ENCODE results near the gene CRELD1.

CRELD1 gene

GRCh38 chr3:9903904-9904303 is 29.7 kb upstream of the CRELD1 start:
- DNase-seq = peak; percentile 7

GRCh38 chr3:9906480-9906879 is 27.2 kb upstream of the CRELD1 start:
- no peak for DNase-seq

GRCh38 chr3:9908286-9908685 is 25.3 kb upstream of the CRELD1 start:
- DNase-seq = no peak

- no peak for DNase-seq
Measured at GRCh38 chr3:9909221-9910013, 24.2 kb upstream of the CRELD1 start.

- no peak for DNase-seq
Measured at GRCh38 chr3:9911863-9912262, 21.8 kb upstream of the CRELD1 start.

GRCh38 chr3:9912294-9912935 is 21.2 kb upstream of the CRELD1 start:
- no peak for DNase-seq

GRCh38 chr3:9913601-9914000 is 20.0 kb upstream of the CRELD1 start:
- DNase-seq = peak; percentile 65

- peak; percentile 26 for DNase-seq
Measured at GRCh38 chr3:9914011-9914410, 19.6 kb upstream of the CRELD1 start.

GRCh38 chr3:9914559-9915253 is 18.9 kb upstream of the CRELD1 start:
- DNase-seq = peak; percentile 74

- peak; percentile 72 for DNase-seq
Measured at GRCh38 chr3:9915254-9916141, 18.1 kb upstream of the CRELD1 start.

GRCh38 chr3:9916346-9916733 is 17.3 kb upstream of the CRELD1 start:
- peak; percentile 40 for DNase-seq

GRCh38 chr3:9916734-9917680 is 16.6 kb upstream of the CRELD1 start, which contains the start of gene IL17RC:
TSS of gene IL17RC (plus strand) at chr3:9917098. CDS start at chr3:9917316, 218 bp downstream.
- DNase-seq = peak; percentile 91

- DNase-seq = no peak
Measured at GRCh38 chr3:9917820-9918219, 15.8 kb upstream of the CRELD1 start.

- DNase-seq = no peak
Measured at GRCh38 chr3:9918261-9919038, 15.2 kb upstream of the CRELD1 start.

- no peak for DNase-seq
Measured at GRCh38 chr3:9928158-9928557, 5.5 kb upstream of the CRELD1 start.

- no peak for DNase-seq
Measured at GRCh38 chr3:9930804-9931418, 2.7 kb upstream of the CRELD1 start.

GRCh38 chr3:9932535-9932842 is 1.1 kb upstream of the CRELD1 start:
- DNase-seq = no peak

GRCh38 chr3:9932843-9933560 is 632 bp upstream of the CRELD1 start:
- DNase-seq = peak; percentile 87

GRCh38 chr3:9934235-9934621 is 594 bp downstream of the CRELD1 start:
- peak; percentile 62 for DNase-seq

- peak; percentile 9 for DNase-seq
Measured at GRCh38 chr3:9934993-9935392, 1.4 kb downstream of the CRELD1 start.
